Choroid plexus epithelial cell (primary cell): ENCODE measurements around the gene TCERG1L.

Experiments
- DNase-seq: peaks from one replicate; pipeline ENCODE4 v3.0.0-alpha.2; 2010; ENCODE audit warnings: low read depth
- H3K4me3 ChIP-seq: 2 replicates; pipeline ENCODE4 v1.5.1; 2011; ENCODE audit warnings: low read depth, mild to moderate bottlenecking, control low read depth, low read length, moderate library complexity
- TF ChIP-seq, protein P1 (sequence below): conservative IDR thresholded peaks from 2 replicates; pipeline ENCODE4 v1.5.1; 2011; ENCODE audit warnings: low read depth, mild to moderate bottlenecking, control low read depth, inconsistent platforms, low read length, moderate library complexity

TCERG1L gene

DNA sequence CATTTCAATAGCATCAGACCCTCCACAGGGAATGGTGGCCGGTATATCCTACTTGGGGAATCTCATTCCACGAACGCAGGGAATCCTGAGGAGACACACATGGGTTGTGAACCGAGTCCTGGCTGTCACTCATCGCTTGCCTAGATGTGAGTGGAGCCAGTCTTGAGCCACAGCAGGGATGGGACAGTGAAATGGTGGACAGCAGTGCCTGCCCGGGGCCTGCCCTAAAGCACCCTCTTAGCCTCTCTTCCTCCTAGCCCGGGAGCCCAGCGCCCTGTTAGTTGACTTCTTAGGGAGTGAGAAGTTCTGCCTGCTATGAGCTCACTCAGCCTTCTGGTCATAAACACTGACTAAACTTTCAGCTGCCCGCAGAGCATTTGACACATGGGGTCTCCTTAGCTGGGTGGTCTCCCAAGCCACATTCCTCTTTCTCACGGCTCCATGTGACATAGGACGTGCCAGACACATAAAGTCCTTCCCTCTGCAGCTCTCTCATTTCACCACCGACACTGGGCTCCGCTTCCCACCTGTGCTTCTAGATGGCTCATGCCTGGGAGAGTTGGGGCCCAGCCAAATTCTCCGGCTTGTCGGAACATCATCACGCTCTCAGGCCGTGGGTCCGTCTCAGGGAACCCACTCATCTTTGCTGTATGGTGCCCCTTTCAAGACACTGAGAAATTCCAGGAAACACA is 60.9 kb downstream of the TCERG1L start:
- no peak for DNase-seq
- TF ChIP-seq, protein P1, sequence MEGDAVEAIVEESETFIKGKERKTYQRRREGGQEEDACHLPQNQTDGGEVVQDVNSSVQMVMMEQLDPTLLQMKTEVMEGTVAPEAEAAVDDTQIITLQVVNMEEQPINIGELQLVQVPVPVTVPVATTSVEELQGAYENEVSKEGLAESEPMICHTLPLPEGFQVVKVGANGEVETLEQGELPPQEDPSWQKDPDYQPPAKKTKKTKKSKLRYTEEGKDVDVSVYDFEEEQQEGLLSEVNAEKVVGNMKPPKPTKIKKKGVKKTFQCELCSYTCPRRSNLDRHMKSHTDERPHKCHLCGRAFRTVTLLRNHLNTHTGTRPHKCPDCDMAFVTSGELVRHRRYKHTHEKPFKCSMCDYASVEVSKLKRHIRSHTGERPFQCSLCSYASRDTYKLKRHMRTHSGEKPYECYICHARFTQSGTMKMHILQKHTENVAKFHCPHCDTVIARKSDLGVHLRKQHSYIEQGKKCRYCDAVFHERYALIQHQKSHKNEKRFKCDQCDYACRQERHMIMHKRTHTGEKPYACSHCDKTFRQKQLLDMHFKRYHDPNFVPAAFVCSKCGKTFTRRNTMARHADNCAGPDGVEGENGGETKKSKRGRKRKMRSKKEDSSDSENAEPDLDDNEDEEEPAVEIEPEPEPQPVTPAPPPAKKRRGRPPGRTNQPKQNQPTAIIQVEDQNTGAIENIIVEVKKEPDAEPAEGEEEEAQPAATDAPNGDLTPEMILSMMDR = no peak
- no peak overlapping the region for H3K4me3 ChIP-seq

DNA sequence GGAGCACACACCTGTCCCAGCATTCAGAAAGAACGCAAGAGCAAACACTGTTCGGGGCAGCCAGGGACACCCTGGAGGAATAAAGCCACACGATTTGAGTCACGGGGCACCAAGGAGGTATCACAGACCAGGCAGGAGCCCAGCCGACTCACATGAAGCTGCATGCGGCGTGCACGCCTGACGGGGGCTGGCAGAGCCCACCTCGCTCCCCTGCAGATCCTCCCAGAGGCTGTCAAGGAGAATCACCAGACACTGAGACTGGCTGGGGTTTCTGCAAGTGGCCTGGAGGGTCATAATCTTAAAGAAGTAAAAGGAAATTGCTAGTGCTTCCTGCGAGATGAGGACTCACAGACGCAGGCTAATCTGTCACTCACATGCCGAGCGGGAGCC is 61.6 kb downstream of the TCERG1L start:
- H3K4me3 ChIP-seq = no peak overlapping the region
- DNase-seq = no peak
- TF ChIP-seq, protein P1 = no peak

DNA sequence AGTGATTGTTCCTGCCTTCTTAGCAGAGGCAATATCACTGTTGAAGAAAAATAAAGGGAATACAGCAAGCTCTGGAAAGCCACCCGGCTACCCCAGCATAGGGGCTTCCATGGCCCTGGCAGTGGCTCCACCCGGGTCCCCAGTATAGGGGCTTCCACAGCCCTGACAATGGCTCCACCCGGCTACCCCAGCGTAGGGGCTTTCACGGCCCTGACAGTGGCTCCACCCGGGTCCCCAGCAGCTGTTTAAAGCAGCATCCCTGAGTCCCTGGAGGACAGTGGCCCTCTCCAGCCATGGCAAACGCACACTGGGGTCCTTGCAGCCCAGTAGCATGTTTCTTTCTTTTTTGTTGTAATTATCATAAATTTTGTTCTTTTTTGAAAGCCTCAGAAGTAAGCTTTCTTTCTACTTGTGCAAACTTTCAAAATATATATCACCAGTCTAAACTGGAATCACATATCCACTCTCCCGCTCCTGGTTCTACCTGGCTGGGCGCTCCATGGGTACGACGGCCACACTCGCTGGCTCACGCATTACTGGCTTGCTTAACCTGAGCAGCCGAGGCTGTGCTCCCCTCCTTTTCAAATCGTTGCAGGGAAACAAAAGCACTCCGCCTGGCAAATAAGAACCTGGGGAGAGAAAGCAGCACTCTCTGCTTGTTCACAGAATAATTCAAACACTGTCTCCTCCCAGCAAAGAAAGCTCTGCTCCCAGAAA is 62.1 kb downstream of the TCERG1L start:
- TF ChIP-seq, protein P1 = no peak
- H3K4me3 ChIP-seq = no peak overlapping the region
- no peak for DNase-seq

DNA sequence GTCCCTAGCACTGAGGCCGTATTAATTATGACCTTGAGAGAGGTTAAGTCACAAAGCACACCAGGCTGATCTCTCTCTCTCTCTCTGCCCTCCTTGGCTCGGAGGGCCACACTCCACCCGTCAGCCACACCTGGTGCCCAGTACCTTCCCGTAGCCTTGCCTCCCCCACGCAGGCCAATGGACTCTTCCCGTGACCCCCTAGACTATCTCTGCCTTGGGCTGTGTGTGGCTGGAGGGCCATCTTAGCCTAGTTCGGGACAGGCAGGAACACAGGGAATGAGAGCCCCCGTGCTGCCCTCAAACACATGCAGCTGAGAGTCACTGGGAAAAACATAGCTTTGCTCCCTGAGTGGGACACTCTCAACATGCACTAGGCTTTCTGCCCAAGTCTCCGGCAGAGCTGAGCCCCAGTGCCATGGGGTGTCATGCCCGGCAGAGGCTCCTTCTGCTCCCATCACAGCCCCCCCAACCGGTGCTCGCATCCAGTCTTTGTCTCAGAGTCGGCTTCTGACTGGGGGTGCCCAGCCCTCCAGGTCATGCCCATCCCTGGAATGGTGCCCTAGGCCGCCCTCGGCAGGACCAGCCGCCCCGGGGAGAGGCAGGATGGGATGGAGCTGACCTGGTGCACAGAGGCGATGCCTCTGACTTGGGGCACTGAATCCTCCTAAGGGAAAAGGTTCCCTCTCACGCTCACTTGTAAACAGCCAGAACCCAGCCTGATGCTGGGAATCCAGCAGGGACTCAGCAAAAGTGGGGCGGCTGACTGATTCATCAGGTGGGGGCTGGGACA is 63.0 kb downstream of the TCERG1L start:
- DNase-seq = no peak
- H3K4me3 ChIP-seq = no peak overlapping the region
- TF ChIP-seq, protein P1 = no peak

DNA sequence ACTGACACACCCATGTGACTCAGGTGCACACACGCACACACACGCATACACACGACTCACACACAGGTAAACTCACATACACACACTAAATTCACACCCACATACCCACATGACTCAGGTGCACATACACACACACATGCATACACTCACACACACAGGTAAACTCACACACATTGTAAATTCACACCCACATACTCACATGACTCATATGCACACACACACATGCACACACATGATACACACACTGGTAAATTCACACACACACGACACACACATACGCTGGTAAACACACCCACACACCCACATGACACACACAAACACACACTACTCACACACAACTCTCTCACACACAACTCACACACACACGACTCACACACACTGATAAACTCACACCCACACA is 63.6 kb downstream of the TCERG1L start:
- H3K4me3 ChIP-seq = no peak overlapping the region
- TF ChIP-seq, protein P1 = no peak
- DNase-seq = no peak

DNA sequence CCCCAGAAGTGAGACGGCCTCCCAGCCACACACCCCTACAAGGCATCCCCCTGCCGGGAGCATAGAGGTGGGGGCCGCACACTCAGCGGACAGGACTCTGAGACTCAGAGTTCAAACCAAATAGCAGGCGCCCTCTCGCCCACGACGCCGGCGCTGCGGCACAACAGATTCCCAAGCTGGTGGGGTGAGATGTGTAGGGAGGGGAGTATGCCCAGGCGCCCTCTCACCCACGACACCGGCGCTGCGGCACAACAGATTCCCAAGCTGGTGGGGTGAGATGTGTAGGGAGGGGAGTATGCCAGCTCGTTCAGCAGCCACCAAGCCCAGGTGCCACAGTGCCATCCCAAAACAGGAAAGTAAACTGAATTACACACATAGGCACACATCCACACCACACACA is 64.7 kb downstream of the TCERG1L start:
- H3K4me3 ChIP-seq = no peak overlapping the region
- TF ChIP-seq, protein P1 = no peak
- DNase-seq = no peak
